ENCODE results near the gene ESR2. TPM values are rescaled to one million over a fixed set of nuclear protein-coding genes. Genes with fewer than 3 reads are reported as not detected.

ESR2 gene
- polyA plus RNA-seq, 1 experiment: not detected

DNA sequence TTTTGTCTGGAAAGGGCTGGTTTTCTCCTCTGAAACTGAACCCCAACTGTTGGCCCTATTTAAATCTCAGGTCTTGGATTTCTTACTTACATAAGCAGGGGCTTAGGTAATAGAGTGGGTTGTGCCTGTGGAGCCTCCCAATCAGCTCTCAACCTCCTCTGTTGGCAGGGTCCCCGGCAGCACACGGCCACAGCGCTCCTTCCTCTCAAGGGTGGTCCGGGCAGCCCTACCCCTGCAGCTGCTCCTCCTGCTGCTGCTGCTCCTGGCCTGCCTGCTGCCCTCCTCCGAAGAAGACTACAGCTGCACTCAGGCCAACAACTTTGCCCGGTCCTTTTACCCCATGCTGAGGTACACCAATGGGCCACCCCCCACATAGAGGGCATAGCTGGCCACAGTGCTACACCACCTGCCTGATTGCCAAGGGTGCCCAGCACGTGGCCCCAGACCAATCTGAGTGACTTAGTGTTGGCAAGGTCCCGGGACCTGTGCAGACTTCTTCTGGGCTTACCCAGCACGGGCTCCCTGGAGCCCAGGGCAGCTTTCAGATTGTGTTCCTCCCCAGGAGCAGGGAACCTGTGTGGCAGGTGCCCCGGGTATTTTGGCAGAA is 68.9 kb downstream of the ESR2 start:
- ChIA-PET CTCF (interaction anchor here (0.8 kb wide), 1 partner anchor 12 kb away, joined by 3 read pairs; no protein-coding TSS in a partner anchor), POLR2A (no interaction called here)
- TF ChIP-seq, protein P1, sequence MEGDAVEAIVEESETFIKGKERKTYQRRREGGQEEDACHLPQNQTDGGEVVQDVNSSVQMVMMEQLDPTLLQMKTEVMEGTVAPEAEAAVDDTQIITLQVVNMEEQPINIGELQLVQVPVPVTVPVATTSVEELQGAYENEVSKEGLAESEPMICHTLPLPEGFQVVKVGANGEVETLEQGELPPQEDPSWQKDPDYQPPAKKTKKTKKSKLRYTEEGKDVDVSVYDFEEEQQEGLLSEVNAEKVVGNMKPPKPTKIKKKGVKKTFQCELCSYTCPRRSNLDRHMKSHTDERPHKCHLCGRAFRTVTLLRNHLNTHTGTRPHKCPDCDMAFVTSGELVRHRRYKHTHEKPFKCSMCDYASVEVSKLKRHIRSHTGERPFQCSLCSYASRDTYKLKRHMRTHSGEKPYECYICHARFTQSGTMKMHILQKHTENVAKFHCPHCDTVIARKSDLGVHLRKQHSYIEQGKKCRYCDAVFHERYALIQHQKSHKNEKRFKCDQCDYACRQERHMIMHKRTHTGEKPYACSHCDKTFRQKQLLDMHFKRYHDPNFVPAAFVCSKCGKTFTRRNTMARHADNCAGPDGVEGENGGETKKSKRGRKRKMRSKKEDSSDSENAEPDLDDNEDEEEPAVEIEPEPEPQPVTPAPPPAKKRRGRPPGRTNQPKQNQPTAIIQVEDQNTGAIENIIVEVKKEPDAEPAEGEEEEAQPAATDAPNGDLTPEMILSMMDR (IDR thresholded peaks at IDR 0.05; ENCODE audit: insufficient read depth, low read depth, low read length): no peak
- no peak for DNase-seq (ENCODE audit: low read depth)
- Histone ChIP-seq H3K36me3 (ENCODE audit: control insufficient read depth, insufficient read depth, low read length) (no peaks in the 10 kb centered on the region), H3K4me3 (ENCODE audit: low read depth, low read length) (no peak overlapping the region), H3K27me3 (ENCODE audit: control insufficient read depth, insufficient read depth, low read length) (no peaks in the 10 kb centered on the region)

DNA sequence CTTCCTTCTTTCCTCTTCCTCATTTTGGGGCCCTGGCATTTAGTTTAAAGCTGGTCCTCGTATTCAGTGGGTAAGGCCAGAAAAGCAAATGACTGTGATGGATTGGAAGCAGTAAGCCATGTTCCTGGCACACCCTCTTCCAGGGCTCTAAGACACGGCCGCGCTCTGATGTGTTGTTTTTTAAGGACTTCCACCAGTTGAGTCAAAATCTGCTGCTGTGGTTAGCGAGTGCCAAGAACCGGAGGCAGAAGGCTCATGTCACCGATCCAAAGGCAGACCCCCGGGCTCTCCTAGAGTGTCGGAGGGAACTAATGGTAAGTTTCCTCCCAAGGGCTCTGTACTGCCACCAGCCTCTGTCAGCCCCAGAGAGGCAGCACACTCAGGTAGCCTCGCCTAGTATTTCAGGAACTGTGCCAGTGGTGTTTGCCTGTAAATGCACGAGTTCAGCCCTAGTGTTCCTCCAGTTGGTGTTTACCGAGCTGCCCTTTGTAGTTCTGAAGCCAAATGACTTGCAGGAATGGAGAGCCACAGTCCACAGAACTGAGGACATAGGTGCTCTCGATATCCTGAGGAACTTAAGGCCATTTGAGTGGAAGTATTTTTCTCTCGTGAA is 72.7 kb downstream of the ESR2 start:
- Histone ChIP-seq H3K36me3 (ENCODE audit: control insufficient read depth, insufficient read depth, low read length) (no peaks in the 10 kb centered on the region), H3K27me3 (ENCODE audit: control insufficient read depth, insufficient read depth, low read length) (no peaks in the 10 kb centered on the region), H3K4me3 (ENCODE audit: low read depth, low read length) (no peak overlapping the region)
- POLR2A ChIA-PET: no interaction called here
- DNase-seq (ENCODE audit: low read depth): no peak
- TF ChIP-seq, protein P1 (IDR thresholded peaks at IDR 0.05; ENCODE audit: insufficient read depth, low read depth, low read length): no peak
- CTCF ChIA-PET: interaction anchor here (1.1 kb wide), 1 partner anchor 13 kb away, joined by 3 read pairs; no protein-coding TSS in a partner anchor

DNA sequence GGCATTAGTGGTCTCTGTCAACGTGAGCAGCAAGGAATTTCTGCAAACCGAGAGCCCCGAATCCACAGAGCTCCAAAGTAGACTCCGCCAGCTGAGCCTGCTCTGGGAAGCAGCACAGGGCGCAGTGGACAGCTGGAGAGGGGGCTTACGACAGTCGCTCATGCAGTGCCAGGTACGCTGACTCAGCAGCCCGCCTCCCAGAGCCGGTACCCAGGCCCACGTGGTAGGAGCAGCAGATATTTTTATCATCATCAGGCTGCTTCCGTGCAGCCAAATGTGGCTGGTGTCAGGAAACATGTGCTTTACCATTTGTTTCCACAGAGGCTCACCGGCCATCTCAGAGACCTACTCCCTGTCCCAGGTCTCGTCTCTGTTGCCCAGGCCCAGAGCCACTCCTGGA is 73.7 kb downstream of the ESR2 start:
- CTCF ChIA-PET: no interaction called here
- no peak for DNase-seq (ENCODE audit: low read depth)
- no peaks in the 10 kb centered on the region for H3K27me3 ChIP-seq (ENCODE audit: control insufficient read depth, insufficient read depth, low read length)
- POLR2A ChIA-PET: no interaction called here
- TF ChIP-seq, protein P1 (IDR thresholded peaks at IDR 0.05; ENCODE audit: insufficient read depth, low read depth, low read length): no peak
- no peaks in the 10 kb centered on the region for H3K36me3 ChIP-seq (ENCODE audit: control insufficient read depth, insufficient read depth, low read length)
- no peak overlapping the region for H3K4me3 ChIP-seq (ENCODE audit: low read depth, low read length)

DNA sequence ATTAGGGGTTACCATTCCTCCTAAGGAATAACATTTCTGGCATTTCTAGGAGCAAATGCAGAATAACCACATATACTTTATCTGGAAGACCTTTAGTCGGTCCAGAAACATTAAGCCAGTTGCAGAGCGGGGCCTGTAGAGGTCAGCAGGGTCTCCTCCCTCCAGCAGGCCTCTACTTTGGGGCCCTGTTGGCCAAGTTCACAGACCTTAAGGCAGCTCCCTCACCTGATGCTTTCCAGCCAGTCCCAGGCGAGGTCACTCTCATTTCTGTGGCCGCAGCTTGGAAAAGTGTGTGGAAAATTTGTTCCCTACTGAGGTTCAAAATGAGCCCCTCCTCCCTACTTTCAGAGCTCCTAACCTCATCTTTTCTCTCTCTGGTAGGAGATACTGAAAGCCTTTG is 74.1 kb downstream of the ESR2 start:
- no peaks in the 10 kb centered on the region for H3K36me3 ChIP-seq (ENCODE audit: control insufficient read depth, insufficient read depth, low read length)
- ChIA-PET CTCF (no interaction called here), POLR2A (no interaction called here)
- H3K4me3 ChIP-seq (ENCODE audit: low read depth, low read length): no peak overlapping the region
- no peaks in the 10 kb centered on the region for H3K27me3 ChIP-seq (ENCODE audit: control insufficient read depth, insufficient read depth, low read length)
- no peak for DNase-seq (ENCODE audit: low read depth)
- TF ChIP-seq, protein P1 (IDR thresholded peaks at IDR 0.05; ENCODE audit: insufficient read depth, low read depth, low read length): no peak

DNA sequence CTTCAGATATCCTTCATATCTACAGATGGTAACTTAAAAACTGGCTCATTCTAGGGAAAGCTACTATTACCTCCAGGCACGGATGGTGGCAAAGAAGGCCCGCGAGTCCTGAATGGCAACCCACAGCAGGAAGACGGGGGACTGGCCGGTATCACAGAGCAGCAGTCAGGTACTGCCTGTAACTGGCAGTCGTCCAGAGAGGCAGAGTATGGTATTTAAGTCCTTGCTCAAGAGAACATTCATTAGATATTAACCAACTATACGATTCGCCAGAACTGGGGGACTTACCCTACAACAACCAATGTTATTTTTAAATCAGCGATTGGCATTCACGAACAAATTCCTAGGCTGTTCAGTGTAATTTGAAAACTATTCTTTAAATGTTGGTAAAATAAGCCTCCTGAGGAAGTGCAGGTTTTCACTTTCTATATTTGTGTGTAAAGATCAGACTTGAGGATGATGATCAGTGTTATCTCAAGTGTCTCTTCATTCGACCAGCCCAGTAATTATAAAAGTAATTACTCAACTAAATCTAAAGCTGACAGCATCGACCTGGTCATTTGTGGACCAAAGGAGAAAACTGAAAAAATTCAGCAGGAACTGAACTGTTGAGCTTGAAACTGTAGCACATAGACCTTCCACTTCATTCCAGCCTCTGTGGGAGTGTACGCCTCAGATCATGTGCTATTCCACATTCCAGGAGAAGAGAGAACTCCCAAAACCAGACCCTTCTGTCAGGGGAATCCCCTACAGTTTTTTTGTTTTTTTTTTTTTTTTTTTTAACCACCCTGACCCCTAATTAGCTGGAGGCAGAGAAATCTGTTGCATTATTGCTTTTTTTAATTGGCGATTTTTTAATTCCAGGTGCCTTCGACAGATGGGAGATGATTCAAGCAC is 75.6 kb downstream of the ESR2 start:
- CTCF ChIA-PET: no interaction called here
- H3K4me3 ChIP-seq (ENCODE audit: low read depth, low read length): no peak overlapping the region
- no peak for DNase-seq (ENCODE audit: low read depth)
- H3K27me3 ChIP-seq (ENCODE audit: control insufficient read depth, insufficient read depth, low read length): no peaks in the 10 kb centered on the region
- no peaks in the 10 kb centered on the region for H3K36me3 ChIP-seq (ENCODE audit: control insufficient read depth, insufficient read depth, low read length)
- POLR2A ChIA-PET: no interaction called here
- TF ChIP-seq, protein P1 (IDR thresholded peaks at IDR 0.05; ENCODE audit: insufficient read depth, low read depth, low read length): no peak
